Hematopoietic multipotent progenitor cell treated with erythropoietin and hydrocortisone succinate and interleukin-3 and kit ligand, for 4 days (in vitro differentiated cells): Measurements from ENCODE around the gene KMT2C.
"Not testable (repeated sequence)": the region's sequence is repeated elsewhere in the genome, so short reads cannot be mapped to it uniquely, and the experiment has no call there.

Source experiments
- DNase-seq: peaks from one replicate; pipeline ENCODE4 v3.0.0-alpha.2; 2015

Gene KMT2C

GRCh38 chr7:152435384-152436110, at the start of gene KMT2C:
TSS of gene KMT2C (minus strand) at chr7:152436003. CDS start at chr7:152435786, 217 bp downstream.
- peak; percentile 66 for DNase-seq

- no peak for DNase-seq
Observed at GRCh38 chr7:152481082-152481481, 45.3 kb upstream of the KMT2C start.

DNA sequence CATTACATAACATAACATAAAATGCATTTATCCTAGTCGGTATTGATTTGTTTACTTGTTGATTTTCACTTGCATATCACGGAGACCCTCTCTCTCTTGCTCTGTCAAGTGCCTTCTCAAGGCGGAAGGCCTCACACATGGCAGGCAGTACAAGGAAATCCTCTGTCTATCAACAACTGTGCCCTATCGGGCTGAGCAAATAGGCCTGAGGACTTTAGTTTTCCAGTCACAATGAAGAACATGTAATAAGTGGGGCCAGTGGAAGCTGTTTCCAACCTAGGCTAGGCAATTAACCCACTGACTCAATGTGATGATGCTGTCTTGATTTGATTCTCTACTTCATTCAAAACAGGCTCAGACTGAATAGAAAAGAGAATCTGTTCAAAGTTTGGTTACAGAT, 44.9 kb upstream of the KMT2C start:
- DNase-seq = no peak

GRCh38 chr7:152479595-152479994, 43.8 kb upstream of the KMT2C start:
- no peak for DNase-seq

- no peak for DNase-seq
Observed at GRCh38 chr7:152478140-152478539, 42.3 kb upstream of the KMT2C start.

DNA sequence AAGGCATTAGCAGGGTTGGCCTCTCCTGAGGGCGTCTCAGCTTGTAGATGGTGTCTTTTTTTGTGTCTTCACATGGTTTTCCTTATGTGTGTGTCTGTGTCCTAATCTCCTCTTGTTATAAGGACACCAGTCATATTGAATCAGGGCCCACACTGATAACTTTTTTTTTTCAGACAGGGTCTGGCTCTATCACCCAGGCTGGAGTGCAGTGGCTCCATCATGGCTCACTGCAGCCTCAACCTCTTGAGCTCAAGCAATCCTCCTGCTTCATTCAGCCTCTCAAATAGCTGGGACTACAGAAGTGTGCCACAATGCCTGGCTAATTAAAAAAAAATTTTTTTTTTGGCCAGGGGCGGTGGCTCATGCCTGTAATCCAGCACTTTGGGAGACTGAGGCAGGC, 41.3 kb upstream of the KMT2C start:
- DNase-seq = no peak

DNA sequence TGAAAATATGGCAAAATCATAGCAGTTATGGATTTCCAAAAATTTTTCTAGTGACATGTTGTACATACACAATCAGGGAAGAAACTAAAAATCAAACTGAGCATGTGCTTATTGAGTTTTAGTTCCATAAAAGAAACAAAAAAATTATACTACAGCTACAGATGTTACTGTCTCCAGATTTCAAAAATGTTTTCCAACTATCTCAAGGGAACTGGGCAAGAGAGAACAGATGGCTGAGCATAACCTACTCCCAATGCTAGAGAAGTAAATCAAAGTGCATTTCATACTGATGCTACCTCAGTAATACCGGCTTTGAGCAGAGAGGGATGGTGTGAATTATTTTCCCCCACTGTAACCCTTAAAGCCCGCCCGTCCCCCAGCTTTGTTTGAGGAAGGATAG, 40.7 kb upstream of the KMT2C start:
- DNase-seq = no peak

DNA sequence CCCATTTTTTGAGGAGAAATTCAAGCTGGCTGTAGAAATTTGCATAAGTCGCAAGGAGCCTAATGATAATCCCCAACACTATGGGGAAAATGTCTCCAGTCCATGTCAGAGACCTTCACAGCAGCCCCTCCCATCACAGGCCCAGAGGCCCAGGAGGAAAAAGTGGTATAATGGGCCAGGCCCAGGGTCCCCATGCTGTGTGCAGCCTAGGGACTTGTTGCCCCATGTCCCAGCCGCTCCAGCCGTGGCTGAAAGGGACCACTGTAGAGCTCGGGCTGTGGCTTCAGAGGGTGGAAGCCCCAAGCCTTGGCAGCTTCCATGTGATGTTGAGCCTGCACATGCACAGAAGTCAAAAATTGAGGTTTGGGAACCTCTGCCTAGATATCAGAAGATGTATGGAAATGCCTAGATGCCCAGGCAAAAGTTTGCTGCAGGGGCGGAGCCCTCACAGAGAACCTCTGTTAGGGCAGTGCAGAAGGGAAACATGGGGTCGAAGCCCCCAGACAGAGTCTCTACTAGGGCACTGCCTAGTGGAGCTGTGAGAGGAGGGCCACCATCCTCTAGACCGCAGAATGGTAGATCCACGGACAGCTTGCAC, 35.3 kb upstream of the KMT2C start:
- DNase-seq = not testable (repeated sequence)

- DNase-seq = not testable (repeated sequence)
Observed at GRCh38 chr7:152470251-152471022, 34.6 kb upstream of the KMT2C start.

GRCh38 chr7:152469576-152469975, 33.8 kb upstream of the KMT2C start:
- DNase-seq = not testable (repeated sequence)

DNA sequence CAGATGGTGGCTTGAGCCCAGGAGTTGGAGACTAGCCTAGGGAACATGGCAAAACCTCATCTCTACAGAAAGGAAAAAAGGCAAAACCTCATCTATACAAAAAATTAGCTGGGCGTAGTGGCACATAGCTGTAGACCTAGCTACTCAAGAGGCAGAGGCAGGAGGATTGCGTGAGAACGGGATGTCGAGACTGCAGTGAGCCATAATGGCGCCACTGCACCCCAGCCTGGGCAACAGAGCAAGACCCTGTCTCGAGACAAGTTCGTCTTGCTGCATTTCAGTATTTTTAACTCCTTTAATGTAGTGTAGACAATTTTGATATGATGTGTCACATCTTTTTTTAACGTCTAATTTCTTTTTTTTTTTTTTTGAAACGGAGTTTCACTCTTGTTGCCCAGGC, 31.4 kb upstream of the KMT2C start:
- no peak for DNase-seq

GRCh38 chr7:152465119-152465387, 29.2 kb upstream of the KMT2C start:
- DNase-seq = no peak

- peak; percentile 90 for DNase-seq
Observed at GRCh38 chr7:152464312-152465118, 28.7 kb upstream of the KMT2C start.

DNA sequence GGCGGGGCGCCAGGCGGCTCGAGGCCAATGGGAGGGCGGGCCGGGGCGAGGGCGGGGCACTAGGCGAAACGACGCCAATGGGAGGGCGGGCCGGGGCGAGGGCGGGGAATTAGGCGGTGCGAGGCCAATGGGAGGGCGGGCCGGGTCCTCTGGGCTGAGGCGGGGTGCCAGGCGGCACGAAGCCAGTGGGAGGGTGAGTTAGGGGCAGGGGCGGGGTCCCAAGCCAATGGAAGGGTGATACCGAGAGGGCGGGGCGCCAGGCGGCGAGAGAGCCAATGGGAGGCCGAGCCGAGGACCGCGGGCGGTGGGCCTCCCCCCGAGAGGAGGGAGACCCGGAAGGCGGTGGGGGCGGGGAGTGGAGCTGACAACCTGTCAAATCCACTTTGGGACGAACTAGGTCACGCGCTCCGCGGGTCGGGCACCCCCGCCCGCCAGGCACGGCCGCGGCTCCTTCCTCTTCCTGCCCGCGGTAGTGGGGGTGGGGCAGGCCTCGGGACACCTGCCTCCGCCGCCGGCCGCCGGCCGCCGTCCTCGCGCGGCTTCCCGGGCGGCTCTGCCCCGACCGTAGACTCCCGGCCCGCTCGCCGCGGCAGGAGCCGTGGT, 28.0 kb upstream of the KMT2C start:
- peak; percentile 100 for DNase-seq

GRCh38 chr7:152462995-152463708, 27.3 kb upstream of the KMT2C start:
- DNase-seq = peak; percentile 18

- peak; percentile 95 for DNase-seq
Observed at GRCh38 chr7:152459724-152460251, 24.0 kb upstream of the KMT2C start.

DNA sequence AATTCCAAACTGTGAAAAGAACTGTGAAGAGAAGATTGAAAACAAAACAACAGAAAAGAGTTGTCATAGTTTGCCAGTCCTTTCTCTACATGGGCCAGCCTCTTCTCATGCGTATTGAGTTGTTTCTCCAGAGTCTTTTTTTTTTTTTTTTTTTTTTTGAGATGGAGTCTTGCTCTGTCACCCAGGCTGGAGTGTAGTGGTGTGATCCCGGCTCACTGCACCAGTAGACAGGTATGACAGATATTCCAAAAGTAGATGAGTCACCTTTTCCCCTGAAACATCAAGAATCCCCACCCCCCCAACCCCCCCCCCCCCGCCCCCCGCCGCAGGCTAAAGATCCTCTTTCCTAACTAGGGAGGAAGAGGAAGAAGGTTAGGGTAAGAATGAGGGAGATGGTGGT, 15.6 kb upstream of the KMT2C start:
- no peak for DNase-seq

DNA sequence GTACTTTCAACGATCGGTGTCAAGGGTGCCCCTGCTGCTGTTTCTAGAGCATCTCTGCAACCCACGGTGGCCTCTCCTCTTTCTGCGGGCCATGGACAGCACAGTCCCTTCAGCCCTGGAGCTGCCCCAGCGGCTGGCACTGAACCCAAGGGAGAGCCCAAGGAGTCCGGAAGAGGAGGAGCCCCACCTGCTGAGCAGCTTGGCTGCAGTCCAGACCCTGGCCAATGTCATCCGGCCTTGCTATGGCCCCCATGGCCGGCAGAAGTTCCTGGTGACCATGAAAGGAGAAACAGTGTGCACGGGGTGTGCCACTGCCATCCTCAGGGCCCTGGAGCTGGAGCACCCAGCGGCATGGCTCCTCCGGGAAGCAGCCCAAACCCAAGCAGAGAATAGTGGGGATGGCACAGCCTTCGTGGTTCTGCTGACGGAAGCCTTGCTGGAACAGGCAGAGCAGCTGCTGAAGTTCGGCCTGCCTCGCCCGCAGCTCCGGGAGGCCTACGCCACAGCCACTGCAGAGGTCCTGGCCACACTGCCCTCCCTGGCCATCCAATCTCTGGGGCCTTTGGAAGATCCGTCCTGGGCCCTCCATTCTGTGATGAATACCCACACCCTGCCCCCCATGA, 9.7 kb upstream of the KMT2C start:
- not testable (repeated sequence) for DNase-seq

GRCh38 chr7:152443586-152443985, 7.8 kb upstream of the KMT2C start:
- no peak for DNase-seq

DNA sequence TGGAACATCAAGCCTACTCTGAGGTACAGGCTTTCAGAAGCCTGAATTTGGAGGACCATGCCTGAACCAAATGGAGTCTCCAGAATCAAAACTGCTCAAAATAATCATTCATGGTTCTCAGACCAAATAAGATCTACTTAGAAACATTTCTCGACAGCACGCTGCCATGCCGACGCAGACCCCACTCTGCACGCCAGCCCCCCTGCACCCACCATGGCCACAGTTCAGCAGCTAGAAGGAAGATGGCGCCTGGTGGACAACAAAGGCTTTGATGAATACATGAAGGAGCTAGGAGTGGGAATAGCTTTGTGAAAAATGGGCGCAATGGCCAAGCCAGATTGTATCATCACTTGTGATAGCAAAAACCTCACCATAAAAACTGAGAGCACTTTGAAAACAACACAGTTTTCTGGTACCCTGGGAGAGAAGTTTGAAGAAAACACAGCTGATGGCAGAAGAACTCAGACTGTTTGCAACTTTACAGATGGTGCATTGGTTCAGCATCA, 6.6 kb upstream of the KMT2C start:
- DNase-seq = no peak

- not testable (repeated sequence) for DNase-seq
Observed at GRCh38 chr7:152441810-152442209, 6.0 kb upstream of the KMT2C start.
